Chondrocyte (in vitro differentiated cells): ENCODE measurements around the gene AHRR. TPM values are rescaled to one million over a fixed set of nuclear protein-coding genes. Genes with fewer than 3 reads are reported as not detected.
A peak's percentile ranks its signal among the peaks of the same experiment; 100 is the strongest.

Experiments used
- DNase-seq: peaks from one replicate; pipeline ENCODE4 v3.0.0; 2021; ENCODE audit warnings: mixed read lengths, low spot score
- H3K27ac Mint-ChIP-seq: one replicate; pipeline ENCODE4 v1.8.0; 2021; ENCODE audit warnings: mild to moderate bottlenecking, moderate library complexity, mixed read lengths; ENCODE audit not compliant: unreplicated experiment
- H3K27me3 Mint-ChIP-seq: 2 replicates; pipeline ENCODE4 v1.8.0; 2021; ENCODE audit warnings: low read depth, mixed read lengths
- H3K36me3 Mint-ChIP-seq: 2 replicates; pipeline ENCODE4 v1.8.0; 2021; ENCODE audit warnings: low read depth, mixed read lengths
- H3K4me1 Mint-ChIP-seq: 2 replicates; pipeline ENCODE4 v1.8.0; 2021; ENCODE audit warnings: low read depth, mild to moderate bottlenecking, mixed read lengths
- H3K4me3 Mint-ChIP-seq: one replicate; pipeline ENCODE4 v1.8.0; 2021; ENCODE audit warnings: mild to moderate bottlenecking, moderate library complexity, mixed read lengths; ENCODE audit not compliant: unreplicated experiment
- H3K9me3 Mint-ChIP-seq: 2 replicates; pipeline ENCODE4 v1.8.0; 2021; ENCODE audit warnings: low read depth, mixed read lengths
- total RNA-seq: library from RNA; stranded (reverse); gene quantifications from 3 replicates; pipeline ENCODE4 v1.2.1, GENCODE V29; 2021
- TF ChIP-seq, protein P1 (sequence below): fragments of 200-600 bp; sonication (generic); IDR thresholded peaks from 2 replicates; pipeline ENCODE4 v1.5.0; 2021; ENCODE audit warnings: antibody characterized with exemption, mild to moderate bottlenecking, moderate library complexity

Gene AHRR
- total RNA-seq, 1 donor from 2014 or later, result 17.3 TPM

DNA sequence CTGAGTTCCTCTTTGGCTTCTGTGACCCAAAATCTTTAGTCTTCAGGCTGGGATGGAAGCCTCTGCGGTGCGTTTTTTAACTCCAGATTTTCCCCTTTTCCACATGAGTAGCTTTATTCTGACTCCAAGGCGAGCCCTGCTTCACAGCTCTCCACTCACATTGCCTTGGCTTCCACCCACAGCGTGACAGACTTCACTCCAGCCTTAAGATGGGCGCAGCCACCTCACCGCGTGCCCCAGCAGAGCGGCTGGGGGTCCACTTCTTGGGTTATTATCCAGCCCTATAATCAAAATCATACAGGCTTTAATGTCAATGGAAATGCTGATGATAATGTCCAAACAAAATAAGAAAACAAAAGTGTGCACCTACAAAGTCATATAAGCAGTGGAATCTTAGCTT, 122.7 kb downstream of the AHRR start:
- Mint-ChIP-seq H3K9me3 (no peaks in the 10 kb centered on the region), H3K4me3 (peak overlapping the region; percentile 97), H3K27me3 (no peaks in the 10 kb centered on the region), H3K4me1 (peaks cover 38% of the 10 kb centered on the region), H3K36me3 (peaks cover 22% of the 10 kb centered on the region), H3K27ac (peak overlapping the region; percentile 8)
- no peak for DNase-seq
- TF ChIP-seq, protein P1, sequence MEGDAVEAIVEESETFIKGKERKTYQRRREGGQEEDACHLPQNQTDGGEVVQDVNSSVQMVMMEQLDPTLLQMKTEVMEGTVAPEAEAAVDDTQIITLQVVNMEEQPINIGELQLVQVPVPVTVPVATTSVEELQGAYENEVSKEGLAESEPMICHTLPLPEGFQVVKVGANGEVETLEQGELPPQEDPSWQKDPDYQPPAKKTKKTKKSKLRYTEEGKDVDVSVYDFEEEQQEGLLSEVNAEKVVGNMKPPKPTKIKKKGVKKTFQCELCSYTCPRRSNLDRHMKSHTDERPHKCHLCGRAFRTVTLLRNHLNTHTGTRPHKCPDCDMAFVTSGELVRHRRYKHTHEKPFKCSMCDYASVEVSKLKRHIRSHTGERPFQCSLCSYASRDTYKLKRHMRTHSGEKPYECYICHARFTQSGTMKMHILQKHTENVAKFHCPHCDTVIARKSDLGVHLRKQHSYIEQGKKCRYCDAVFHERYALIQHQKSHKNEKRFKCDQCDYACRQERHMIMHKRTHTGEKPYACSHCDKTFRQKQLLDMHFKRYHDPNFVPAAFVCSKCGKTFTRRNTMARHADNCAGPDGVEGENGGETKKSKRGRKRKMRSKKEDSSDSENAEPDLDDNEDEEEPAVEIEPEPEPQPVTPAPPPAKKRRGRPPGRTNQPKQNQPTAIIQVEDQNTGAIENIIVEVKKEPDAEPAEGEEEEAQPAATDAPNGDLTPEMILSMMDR, result no peak

DNA sequence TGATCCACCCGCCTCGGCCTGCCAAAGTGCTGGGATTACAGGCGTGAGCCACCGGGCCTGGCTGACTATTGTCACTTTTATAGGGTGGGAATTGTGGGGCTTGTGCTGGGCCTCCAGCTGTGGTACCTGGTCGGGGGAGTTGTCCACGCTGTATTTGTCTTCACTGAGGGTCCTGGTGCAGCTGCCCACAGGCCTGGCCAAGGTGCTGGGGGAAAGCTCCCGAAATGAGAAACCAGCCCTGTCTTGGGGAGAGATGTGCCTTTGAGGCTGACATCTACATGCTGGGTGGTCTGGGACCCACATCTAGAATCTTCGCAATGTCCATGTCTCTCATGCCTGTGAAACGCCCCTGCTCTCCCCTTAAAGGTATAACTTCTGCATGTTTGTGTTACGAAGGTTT, 124.1 kb downstream of the AHRR start:
- no peaks in the 10 kb centered on the region for H3K27me3 Mint-ChIP-seq
- no peak overlapping the region for H3K27ac Mint-ChIP-seq
- H3K4me1 Mint-ChIP-seq, result peaks cover 38% of the 10 kb centered on the region
- TF ChIP-seq, protein P1, result no peak
- peaks cover 31% of the 10 kb centered on the region for H3K36me3 Mint-ChIP-seq
- no peak for DNase-seq
- H3K9me3 Mint-ChIP-seq, result no peaks in the 10 kb centered on the region
- no peak overlapping the region for H3K4me3 Mint-ChIP-seq

DNA sequence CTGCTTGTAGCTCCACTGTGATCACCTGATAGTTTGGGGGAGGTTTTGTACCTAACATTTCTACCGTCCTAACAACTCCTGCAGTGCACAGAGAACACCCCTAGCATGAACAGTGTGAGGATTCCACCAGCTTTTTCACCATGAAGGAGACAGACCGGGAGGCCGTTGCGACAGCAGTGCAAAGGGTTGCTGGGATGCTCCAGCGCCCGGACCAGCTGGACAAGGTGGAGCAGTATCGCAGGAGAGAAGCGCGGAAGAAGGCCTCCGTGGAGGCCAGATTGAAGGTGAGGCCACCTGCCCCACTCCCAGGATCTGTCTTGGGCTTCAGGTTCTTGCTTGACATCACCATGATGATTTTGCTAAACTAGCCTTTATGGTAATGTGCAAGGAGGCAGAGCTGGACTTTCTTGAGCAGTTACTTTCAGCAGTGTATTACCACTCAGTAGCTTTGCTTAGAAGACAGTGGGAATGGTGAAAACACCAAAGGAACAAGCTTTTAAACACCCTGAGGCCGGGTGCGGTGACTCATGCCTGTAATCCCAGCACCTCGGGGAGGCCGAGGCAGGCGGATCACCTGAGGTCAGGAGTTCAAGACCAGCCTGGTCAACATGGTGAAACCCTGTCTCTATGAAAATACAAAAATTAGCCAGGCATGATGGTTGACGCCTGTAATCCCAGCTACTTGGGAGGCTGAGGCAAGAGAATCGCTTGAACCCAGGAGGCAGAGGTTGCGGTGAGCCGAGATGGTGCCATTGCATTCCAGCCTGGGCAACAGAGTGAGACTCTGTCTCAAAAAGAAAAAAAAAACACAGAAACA, 124.8 kb downstream of the AHRR start:
- H3K27me3 Mint-ChIP-seq, result no peaks in the 10 kb centered on the region
- peaks cover 36% of the 10 kb centered on the region for H3K36me3 Mint-ChIP-seq
- H3K27ac Mint-ChIP-seq, result no peak overlapping the region
- H3K9me3 Mint-ChIP-seq, result no peaks in the 10 kb centered on the region
- TF ChIP-seq, protein P1, result no peak
- H3K4me1 Mint-ChIP-seq, result peaks cover 34% of the 10 kb centered on the region
- no peak for DNase-seq
- no peak overlapping the region for H3K4me3 Mint-ChIP-seq

DNA sequence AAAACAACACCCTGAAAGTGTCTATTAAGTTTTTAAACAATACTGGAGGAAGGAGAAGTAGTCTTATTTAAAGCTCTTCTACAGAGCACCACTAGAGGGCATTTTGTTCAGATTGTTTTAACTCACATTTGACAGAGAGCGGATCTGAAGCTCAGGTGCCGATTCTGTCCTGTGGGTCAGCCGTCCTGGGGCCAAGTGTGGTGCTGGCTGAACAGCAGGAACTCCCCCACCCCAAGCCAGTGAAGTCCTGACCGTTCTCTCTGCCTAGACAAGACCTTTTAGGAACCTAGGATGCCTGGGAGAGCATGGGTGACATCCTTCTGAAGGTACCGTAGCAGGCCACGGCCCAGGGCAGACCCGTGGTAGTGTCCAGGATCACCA, 125.4 kb downstream of the AHRR start:
- H3K27ac Mint-ChIP-seq, result no peak overlapping the region
- peaks cover 41% of the 10 kb centered on the region for H3K36me3 Mint-ChIP-seq
- no peaks in the 10 kb centered on the region for H3K27me3 Mint-ChIP-seq
- peaks cover 31% of the 10 kb centered on the region for H3K4me1 Mint-ChIP-seq
- DNase-seq, result no peak
- TF ChIP-seq, protein P1, result peak; percentile 83
- no peak overlapping the region for H3K4me3 Mint-ChIP-seq
- H3K9me3 Mint-ChIP-seq, result peaks cover 5% of the 10 kb centered on the region

DNA sequence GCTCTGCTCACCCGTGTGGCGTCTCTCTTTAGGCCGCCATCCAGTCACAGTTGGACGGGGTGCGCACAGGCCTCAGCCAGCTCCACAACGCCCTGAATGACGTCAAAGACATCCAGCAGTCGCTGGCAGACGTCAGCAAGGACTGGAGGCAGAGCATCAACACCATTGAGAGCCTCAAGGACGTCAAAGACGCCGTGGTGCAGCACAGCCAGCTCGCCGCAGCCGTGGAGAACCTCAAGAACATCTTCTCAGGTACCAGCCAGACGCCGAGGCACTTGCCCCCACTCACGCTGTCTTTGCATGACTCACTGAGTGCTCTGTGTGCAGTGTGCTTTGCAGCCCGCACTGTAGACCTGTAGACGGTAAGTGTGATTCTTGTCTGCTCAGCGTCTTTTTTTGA, 126.0 kb downstream of the AHRR start:
- peaks cover 25% of the 10 kb centered on the region for H3K4me1 Mint-ChIP-seq
- H3K27me3 Mint-ChIP-seq, result no peaks in the 10 kb centered on the region
- no peak overlapping the region for H3K27ac Mint-ChIP-seq
- DNase-seq, result no peak
- no peak overlapping the region for H3K4me3 Mint-ChIP-seq
- H3K9me3 Mint-ChIP-seq, result peaks cover 10% of the 10 kb centered on the region
- TF ChIP-seq, protein P1, result no peak
- H3K36me3 Mint-ChIP-seq, result peaks cover 47% of the 10 kb centered on the region
